Coronary artery (tissue), 2 donors: ENCODE data around the gene MAPKBP1.

Experiments
- DNase-seq: peaks from one replicate; pipeline ENCODE4 v3.0.0-alpha.2; 2017; ENCODE audit warnings: low spot score
- H3K27ac ChIP-seq, 2 donors: fragments of 200-600 bp; sonication (generic); one replicate each; pipeline ENCODE4 v1.5.1; 2016 to 2019
- H3K4me3 ChIP-seq: fragments of 200-600 bp; sonication (generic); 2 replicates; pipeline ENCODE4 v1.5.1; 2016; ENCODE audit warnings: mild to moderate bottlenecking, moderate library complexity
- TF ChIP-seq, protein P1 (sequence below): fragments of 200-600 bp; sonication (generic); IDR thresholded peaks from one replicate; pipeline ENCODE4 v1.5.1; 2019; ENCODE audit warnings: antibody characterized with exemption

MAPKBP1 gene

DNA sequence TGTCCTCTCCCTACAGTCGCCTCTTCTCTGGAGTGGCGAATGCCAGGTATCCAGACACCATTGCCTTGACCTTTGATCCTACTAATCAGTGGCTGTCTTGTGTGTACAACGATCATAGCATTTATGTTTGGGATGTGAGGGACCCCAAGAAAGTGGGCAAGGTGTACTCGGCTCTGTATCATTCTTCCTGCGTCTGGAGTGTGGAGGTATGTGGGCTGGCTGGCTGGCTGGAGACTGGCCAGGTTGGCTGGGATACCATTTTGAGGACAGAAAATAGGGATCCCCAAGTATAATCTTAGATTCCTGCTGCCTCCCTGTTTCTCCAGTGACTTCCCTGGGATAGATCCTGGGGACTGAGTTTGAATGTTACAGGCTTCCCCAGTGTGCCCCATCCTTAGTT, 40.2 kb downstream of the MAPKBP1 start:
- TF ChIP-seq, protein P1, sequence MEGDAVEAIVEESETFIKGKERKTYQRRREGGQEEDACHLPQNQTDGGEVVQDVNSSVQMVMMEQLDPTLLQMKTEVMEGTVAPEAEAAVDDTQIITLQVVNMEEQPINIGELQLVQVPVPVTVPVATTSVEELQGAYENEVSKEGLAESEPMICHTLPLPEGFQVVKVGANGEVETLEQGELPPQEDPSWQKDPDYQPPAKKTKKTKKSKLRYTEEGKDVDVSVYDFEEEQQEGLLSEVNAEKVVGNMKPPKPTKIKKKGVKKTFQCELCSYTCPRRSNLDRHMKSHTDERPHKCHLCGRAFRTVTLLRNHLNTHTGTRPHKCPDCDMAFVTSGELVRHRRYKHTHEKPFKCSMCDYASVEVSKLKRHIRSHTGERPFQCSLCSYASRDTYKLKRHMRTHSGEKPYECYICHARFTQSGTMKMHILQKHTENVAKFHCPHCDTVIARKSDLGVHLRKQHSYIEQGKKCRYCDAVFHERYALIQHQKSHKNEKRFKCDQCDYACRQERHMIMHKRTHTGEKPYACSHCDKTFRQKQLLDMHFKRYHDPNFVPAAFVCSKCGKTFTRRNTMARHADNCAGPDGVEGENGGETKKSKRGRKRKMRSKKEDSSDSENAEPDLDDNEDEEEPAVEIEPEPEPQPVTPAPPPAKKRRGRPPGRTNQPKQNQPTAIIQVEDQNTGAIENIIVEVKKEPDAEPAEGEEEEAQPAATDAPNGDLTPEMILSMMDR, result no peak
- no peak for DNase-seq
- Histone ChIP-seq H3K27ac (no peak overlapping the region), H3K4me3 (no peak overlapping the region)

DNA sequence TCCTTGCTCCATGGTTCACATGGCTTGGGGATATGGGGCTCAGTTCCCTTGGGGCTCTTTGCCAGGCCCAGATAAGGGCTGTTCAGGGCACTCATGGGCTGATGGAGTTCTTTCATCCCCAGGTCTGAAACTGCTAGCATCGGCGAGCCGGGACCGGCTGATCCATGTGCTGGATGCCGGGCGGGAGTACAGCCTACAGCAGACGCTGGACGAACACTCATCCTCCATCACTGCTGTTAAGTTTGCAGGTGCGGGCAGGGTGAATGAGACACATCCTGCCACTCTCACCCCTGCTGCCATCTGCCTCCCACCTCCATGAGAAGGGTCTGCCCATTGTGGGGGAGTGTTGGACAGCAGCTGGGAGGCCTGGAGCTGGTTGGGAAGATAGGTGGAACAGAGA, 42.5 kb downstream of the MAPKBP1 start:
- Histone ChIP-seq H3K4me3 (no peak overlapping the region), H3K27ac (no peak overlapping the region)
- TF ChIP-seq, protein P1, result no peak
- no peak for DNase-seq

DNA sequence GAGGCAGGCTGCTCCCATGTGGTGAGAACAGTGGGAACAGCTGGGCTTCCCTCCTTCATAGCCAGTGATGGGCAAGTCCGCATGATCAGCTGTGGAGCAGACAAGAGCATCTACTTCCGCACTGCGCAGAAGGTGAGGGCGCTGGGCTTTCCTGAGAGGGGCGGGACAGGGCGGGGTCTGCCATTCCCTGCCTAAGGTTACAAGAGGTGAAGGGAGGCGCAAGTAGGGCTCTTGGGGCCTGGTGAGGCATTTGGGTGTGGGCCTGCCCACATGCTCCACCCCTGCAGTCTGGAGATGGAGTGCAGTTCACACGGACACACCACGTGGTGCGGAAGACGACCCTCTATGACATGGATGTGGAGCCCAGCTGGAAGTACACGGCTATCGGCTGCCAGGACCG, 43.0 kb downstream of the MAPKBP1 start:
- Histone ChIP-seq H3K4me3 (no peak overlapping the region), H3K27ac (no peak overlapping the region)
- TF ChIP-seq, protein P1, result no peak
- no peak for DNase-seq

DNA sequence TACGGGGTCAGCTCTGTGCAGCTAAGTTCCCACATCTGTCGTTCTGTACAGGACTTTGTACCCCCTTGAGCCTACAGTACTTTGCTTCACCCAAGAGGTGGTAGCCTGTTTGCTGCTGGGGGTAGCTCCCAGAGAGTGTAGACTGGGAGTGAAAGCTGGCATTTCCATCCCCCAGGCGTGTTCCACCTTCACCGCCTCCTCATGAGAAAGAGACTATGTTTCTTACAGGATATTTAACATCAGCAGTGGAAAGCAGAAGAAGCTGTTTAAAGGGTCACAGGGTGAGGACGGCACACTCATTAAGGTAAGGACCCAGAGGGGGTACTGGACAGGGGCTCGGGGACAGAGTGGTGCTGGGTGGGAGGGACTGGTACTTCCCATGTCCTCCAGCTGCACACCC, 43.5 kb downstream of the MAPKBP1 start:
- DNase-seq, result no peak
- Histone ChIP-seq H3K27ac (no peak overlapping the region), H3K4me3 (no peak overlapping the region)
- TF ChIP-seq, protein P1, result no peak

- Histone ChIP-seq H3K27ac (no peak overlapping the region), H3K4me3 (no peak overlapping the region)
- TF ChIP-seq, protein P1, result no peak
- DNase-seq, result no peak
Observed at GRCh38 chr15:41819455-41820050, 45.3 kb downstream of the MAPKBP1 start.

- no peak overlapping the region for H3K4me3 ChIP-seq
- no peak overlapping the region for H3K27ac ChIP-seq
- TF ChIP-seq, protein P1, result no peak
- no peak for DNase-seq
Observed at GRCh38 chr15:41820791-41821423, 46.6 kb downstream of the MAPKBP1 start.

DNA sequence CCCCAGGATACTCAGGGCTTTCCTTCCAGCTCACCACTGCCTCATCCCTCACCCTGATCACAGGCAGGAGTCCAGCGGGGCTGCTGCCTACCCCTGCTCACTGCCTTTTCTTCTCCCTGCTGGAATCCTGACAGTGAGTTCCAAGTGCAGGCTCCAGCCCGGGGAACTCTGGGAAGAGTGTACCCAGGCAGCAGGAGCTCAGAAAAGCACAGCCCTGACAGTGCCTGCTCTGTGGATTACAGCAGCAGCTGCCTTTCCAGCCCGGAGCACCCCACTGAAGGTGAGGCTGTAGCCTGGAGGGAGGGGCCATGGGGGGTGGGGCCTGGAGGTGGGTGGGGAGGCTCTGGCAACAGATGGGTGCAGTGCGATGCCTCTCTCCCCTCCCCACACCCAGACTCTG, 47.5 kb downstream of the MAPKBP1 start:
- Histone ChIP-seq H3K4me3 (no peak overlapping the region), H3K27ac (no peak overlapping the region)
- TF ChIP-seq, protein P1, result no peak
- no peak for DNase-seq
